ENCODE data around the gene MOB3A.

The MOB3A gene

DNA sequence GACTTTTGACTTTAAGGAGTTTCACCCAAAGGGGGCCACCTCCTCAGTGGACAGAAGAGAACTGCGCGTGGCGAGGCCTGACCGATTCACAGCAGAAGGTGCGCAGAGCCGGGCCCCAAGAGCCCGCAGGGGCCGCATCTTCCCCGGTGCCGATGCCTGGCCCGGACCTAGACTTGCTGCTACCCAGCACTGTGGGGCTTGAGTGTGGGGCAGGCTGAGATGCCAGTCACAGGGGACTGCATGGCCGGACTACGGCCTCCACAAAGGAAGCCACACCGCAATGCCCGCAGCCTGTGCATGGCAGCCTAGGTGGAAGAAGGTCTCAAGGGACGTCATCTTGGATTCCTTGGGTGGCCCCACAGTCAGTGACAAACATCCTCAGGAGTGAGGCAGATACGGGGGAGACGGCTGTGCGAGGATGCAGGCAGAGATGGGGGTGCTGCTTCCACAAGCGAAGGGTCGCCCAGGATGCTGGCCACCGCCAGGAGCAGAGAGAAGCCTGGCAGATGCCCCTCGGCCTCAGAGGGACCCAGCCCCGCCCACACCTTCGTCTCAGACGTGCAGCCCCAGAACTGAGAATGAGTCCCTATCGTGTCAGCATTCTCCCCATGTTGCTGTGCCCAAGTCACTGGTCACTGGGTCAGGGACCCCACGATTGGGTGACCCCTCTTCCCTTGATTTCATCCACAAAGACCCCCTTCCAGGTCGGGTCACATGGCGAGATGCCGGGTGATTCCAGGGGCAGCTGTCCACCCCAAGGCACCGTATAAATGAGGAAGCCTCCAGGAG is 16.9 kb downstream of the MOB3A start:
- no peak for DNase-seq

DNA sequence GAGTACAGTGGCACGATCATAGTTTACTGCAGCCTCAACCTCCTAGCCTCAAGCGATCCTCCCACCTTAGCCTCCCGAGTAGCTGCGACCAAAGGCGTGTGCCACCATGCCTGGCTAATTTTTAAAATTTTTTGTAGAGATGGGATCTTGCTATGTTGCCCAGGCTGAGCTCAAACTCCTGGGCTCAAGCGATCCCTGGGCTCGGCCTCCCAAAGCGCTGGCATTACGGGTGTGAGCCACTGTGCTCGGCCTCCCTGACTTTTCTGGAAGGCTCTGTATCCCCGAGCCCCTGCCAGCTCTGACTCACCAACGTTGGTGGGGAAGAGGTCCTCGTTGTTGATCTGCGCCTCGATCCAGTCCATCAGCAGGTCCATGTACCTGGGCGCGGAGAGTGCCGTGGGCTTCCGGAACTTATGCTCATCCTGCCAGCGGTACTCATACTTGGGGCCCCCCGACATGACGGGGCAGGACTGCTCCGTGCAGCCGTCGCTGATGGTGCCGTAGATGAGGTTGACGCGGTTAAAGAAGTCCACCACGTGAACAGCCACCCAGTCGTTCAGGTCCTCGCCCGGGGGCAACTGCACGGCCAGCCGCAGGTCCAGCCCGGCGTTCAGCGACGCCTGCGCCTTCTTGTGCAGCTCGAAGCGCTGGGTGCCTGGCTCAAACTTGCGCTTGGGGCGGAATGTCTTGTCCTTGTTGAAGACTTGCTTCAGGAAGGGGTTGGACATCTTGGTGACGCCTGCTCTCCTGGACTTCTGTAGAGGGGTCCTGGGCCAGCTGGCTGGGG is 18.1 kb downstream of the MOB3A start:
- DNase-seq = no peak

DNA sequence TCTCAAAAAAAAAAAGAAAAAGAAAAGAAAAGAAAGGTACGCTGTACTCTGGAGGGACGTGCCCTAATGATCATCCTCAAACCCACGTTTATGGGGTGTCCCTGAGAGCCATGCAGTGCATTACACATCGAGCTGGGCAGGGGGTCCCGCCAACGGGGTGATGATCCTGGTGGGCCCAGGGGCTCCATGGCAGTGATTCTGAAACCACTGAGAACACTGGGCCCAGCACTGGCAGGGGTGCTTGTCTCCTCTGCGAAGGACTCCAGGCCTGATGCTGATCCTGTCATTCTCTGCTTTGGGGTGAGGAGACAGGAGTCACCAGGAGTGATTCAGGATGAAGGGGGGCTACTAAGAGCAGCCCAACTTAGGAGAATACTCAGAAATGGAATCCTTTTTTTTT is 18.7 kb downstream of the MOB3A start:
- DNase-seq = no peak

DNA sequence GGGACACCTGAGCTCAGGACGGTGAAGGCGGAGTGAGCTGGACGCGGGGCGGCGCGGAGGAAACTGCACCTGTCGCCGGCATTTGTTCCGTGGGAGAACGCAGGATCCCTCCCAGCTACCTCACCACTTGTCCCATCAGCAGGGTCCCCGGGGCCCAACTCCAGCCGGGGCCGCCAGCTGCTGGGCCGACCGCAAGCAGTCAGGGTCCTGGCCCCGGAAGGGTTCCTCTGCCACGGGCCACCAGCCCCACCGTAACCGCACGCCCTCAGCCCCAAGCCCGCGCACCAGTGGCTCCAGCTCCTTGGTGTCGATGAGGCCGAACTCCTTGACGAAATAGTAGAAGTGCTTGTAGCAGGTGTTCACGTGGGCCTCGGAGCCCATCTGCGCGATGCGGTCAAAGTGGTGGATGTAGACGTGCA is 19.6 kb downstream of the MOB3A start:
- DNase-seq = no peak

DNA sequence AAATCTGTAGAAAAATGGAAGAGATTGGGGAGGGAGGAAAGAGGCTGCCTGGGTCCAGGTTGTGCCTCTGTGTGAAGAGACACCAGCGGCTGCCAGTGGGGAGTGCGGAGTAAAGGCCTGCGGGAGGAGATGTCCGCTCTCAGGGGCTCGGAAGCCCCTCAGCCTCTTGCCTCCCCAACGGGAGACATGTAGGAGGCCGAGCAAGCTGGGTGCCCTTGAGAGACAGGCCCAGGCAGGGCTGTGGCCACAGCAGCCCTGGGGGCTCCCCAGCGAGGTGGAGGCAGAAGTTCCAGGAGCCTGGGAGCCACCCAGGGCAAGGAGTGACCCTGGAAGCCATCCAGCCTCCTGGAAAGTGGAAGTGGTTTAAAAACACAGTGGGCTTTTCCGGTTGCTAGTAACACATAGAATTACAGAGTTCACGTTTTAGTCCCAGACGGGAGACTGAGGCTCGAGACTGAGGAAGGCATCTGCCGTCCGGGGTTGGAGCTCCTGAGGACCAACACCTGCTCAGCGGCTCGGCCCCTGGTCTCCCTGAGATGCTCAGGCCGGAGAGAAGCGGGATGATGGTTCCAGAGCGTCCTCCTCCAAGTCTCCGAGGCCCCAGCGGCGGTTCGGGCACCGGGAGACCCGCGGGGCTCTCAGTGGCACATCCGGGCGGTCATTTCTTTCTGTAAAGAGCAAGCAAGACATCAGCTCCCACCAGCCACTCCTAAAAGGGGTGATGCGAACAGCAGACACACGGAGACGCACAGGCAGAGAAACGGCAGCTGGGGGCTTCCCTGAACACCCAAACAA is 23.2 kb downstream of the MOB3A start:
- no peak for DNase-seq

DNA sequence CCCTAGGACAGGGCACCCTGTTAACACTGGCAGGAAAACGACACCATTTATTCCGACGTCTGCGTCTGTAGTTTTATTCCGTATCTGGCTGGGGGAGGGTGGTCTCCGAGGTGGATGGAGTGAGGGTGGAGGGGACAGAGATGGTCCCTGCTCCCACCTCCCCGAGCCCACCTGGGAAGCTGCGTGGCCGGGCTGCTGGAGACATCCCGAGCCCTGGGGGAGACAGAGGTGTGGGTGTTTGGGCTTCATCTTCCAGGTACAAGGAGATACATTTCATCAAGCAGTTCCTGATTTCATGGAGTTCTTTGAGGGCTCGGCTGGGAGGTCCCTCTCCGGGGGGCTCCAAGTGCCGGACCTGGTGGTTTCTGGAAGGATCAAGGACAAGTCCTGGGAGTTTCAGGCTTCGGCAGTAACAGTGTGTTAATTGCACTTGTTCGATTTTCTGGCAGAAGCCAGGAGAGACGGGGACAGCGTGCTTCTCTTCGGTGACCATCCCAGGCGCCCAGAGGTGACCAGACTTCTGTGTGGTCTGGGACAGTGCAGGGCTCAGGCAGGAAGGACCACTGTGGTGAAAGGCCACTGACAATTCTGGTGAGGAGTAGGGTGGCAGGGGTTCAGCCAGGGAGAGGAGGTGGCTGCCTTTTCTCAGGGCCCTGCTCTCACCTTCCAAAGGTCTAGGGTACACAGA is 25.0 kb downstream of the MOB3A start:
- no peak for DNase-seq

DNA sequence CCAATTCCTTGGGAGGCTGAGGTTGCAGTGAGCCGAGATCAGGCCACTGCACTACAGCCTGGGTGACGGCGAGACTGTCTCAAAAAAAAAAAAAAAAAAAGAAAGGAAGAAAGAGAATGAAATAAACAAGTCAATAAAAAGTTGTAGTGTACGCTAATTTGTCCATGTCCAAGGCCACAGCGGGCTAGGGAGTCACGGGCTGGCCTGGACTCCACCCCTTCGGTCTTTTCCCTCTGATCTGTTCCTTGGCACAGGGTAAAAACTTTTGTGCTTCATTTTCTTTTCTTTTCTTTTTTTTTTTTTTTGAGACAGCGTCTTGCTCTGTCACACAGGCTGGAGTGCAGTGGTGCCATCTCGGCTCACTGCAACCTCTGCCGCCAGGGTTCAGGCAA is 25.7 kb downstream of the MOB3A start:
- no peak for DNase-seq

DNA sequence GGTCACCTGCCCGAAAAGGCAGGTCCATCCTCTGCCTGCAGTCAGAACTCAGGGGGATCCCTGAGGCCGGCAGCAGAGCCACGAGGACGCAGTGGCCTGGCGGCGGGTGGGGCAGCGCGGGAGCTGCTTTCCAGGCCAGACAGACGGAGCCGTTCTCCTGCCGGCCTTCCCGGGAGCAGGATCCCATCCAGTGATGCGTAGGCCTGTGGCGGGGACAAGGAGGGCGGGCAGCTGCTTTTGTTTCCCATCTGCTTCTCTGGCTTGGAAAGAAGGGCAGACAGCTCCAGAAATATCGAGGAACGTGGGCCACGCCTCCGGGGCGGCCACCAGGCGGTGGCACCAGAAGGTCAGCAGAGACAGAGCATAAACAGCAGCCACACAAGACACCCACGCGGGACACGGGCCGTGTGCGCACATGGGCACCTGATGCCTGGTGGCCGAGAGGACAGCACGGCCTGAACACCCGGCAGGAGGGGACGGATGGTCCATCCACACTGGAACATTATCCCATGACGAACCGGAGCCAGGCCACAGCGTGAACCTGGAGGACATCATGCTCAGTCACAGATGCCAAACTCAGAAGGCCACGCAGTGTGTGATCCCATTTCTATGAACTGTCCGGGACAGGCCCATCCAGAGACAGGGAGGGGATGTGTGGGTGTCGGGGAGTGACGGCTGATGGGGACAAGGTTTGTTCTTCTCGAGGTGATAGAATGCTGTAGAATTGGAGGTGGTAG is 31.2 kb downstream of the MOB3A start:
- DNase-seq = no peak

DNA sequence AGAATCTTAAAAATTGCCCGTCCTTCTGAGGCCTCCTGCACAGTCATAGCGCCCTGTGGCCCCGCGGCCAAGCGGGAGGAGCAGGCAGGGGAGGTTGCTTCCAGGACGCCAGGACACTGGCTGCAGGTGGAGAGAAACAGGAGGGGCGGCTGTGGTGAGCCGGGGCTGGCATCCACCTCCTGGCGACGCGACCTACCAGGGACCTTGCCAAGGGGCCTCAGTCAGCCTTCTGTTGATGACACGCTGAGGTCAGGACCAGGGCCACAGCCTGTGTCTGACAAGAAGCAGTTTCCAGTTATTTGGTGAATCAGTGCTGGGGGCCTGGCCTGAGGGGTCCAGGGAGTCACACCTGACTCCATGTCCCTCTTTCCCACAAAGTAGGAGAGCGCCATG is 31.7 kb downstream of the MOB3A start:
- DNase-seq = no peak

DNA sequence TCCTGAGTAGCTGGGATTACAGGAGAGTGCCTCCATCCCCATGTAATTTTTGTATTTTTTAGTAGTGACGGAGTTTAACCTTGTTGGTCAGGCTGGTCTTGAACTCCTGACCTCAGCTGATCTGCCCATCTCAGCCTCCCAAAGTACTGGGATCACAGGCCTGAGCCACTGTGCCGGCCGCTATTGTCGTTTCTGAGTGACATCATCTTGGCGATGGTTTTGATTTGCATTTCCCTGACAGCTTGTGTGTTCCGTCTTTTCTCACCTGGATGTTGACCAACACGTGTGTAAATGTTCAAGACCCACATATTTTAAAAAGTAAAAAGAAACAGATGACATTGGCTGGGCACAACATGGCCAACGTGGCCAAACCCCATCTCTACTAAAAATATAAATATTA is 32.3 kb downstream of the MOB3A start:
- no peak for DNase-seq

DNA sequence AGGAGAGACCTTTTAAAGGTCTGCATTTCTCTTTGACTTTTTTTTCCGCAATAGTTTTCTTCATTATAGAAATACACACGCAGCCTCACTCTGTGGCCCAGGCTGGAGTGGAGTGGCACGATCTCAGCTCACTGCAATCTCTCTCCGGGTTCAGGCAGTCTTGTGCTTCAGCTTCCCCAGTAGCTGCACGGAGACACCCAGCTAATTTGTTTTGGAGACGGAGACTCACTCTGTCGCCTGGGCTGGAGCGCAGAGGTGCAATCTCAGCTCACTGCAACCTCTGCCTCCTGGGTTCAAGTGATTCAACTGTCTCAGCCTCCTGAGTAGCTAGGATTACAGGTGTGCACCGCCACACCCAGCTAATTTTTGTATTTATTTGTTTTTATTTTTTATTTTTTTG is 33.4 kb downstream of the MOB3A start:
- no peak for DNase-seq

DNA sequence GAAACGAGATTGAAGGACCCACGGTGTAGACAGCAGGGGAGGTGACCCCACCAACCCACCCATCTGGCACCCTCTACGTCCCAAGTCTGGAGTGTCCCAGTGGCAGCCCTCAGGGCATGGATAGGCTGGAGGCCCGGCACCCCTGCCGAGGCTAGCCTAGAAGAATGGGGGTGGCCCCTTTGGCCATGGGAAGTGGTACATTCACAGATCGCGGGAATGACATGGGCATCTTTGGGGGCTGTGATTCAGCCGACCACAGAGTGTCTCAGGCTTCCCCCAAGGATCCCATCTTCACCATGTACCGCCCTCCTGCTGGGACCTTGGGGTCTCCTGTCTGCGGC is 33.8 kb downstream of the MOB3A start:
- no peak for DNase-seq

DNA sequence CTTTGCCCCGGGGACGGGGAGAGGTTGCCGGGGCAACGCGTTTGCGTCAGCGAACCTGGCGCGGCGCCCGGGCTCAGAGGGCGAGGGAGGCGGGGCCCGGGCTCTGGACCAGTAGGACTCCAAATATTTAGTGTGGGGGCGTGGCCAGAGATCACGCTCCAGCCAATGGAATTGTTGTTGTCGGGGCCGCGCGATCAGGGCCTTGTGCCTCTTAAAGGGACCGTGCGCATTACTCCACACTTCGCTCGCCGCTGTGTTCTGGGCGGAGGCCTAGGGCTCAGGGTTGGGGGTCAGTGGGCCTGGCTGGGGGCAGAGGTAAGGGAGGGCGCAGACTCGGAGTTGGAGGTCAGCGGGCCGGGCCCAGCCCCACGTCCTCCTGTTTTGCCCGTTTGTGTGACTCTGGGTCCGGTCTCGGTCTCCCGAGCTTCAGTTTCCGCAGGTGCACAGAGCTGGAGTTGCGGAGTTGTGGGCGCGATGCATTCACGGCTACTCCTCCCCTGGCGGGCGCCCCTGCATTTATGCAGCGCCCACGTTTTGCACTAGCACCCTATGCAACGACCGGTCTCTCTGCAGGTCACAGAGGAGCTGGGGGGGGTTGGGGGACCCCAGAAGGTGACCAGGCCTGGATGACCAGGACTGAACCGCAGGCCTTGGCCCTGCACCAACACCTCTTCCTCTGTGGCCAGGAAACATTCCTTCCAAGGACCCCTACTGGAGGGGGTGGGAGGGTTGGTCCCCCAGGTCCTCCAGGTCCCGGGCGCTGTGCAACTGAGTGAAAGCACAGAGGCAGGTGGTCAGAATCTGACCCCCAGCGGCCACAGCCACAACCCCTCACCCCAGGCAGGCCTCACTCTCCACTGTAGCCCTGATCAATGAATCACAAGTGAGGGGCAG is 34.4 kb downstream of the MOB3A start:
- DNase-seq = peak; percentile 99

DNA sequence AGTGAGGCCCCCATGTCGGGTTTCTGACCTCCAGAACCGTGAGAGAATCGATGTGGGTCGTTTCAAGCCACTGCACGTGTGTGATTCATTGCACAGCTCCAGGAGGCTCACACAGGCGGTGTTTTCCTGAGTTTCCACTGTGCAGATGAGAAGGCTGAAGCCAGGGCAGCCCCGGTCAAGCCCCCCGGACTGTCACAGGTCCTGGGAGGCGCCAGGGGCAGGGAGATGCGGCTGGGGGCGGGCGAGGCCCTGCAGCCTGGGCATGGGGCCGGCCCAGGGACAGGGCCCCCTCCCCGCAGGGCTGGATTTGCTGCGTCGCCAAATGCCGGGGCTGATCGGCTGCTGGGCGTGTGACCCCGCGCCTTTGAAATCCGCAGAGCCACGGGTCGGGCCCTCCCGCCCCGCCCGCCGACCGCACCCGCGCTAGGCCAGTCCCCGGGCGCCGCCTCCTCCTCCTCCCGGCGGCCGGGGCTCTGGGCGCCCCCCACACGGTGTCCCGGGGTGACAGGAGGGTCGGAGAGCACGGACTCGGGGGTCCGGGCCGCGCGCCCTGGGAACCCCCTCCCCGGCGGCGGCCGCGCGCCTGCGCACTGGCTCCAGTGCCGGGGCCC is 35.1 kb downstream of the MOB3A start:
- no peak for DNase-seq

DNA sequence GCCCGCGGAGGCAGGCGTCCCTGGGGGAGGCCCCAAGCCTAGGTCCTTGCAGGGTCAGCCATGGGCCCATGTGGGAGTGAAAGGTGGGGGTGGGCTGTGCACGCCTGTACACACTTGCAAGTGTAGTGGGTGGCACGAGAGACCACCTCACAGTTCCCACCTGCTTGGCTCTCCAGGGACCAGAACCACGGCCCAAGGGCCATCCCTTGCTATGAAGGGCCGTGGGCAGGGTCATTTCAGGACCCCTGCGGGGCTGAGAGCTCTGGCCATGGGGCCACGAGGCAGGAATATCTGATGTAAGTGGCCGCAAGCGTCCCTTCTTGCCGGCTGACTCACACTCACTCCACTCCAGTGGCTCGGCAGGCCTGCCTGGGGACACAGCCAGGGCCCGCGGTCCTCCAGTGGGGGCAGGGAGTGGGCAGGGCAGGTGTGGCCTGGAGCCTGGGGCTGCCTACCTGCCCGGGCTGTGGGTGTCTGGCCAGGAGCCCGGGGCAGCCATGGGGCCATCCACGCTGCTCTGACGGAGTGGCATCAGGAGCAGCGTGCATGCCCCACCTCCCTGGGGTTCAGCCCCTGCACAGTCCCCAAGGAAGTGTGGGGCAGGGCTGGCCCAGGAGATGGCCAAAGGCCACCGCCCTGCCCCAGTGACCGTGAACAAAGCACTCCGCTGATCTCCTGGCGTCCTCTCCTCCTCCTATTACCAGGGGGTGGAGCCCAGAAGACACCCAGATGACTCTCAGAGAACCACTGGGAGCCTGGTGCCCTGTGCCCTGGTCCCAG is 36.5 kb downstream of the MOB3A start:
- DNase-seq = no peak

DNA sequence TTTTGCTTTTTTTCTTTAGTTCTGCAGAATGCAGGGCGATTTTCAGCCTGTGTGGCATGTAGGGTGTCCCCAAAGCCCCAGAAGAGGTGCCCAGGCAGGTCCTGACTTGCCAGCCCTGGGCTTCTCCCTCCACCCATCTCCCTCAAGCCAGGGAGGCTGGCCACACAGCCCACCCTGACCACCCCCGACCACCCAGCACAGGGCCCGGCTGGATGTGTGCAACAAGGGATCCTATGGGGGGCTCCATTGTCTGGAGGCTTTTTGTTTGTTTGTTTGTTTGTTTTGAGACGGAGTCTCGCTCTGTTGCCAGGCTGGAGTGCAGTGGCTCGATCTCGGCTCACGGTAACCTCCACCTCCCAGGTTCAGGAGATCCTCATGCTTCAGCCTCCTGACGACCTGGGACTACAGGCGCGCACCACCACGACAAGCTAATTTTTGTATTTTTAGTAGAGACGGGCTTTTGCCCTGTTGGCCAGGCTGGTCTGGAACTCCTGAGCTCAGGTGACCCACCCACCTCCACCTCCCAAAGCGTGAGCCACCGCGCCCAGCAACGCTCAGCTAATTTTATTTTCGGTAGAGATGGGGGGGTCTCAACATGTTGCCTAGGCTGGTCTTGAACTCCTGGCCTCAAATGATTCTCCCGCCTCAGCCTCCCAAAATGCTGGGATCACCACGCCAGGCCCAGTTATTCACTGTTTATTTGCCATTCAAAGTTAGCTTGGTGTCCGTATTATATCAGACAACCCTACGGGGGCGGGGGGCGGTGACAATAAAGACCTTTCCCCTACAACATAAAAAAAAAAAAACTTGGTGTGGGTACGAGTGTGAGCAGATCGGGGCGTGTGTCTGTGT is 37.3 kb downstream of the MOB3A start:
- no peak for DNase-seq

DNA sequence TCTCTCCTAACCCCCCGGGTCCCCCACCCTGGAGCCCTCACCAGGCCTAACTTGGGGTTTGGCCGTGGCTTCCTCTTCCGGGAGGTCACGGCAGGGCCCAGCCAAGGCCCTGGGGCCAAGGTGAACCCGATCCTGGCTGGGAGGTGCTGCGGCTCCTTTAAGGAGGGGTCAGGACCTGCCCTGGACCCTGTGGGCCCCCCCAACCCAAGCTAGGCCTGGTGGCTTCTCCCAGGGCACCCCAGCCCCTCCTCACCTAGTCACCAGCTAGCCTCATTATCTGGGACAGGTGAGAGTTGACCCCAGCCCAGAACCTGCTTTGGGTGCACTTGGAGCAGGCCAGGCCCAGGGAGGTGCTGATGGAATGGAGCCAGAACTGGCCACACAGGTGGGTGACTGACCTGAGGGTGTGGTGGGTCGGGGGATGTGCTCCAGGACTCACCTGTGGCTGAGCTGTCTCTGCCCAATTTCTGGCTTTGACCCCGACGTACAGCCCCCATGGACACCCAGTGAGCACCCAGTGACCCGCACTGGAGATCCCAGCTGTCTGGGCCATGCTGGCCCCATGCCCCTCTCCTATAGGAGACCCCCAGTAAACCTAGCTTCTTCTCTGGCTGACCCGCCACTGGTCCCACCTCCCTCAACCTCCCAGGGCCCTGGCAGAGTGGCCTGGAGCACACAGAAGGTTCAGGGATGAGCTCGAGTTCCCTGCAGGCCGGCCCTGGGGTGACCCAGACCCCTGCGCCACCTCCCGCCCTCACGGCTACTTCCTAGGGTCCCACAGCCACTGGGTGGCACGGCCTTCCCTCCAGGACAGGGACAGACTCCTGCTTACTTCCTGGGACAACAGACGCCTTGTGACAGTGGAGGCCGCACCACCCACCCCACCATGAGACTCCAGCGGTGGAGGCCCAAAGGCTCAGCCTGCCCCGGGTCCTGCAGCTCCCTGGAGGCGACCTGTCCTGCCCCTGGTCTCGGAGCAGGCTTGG is 38.3 kb downstream of the MOB3A start:
- DNase-seq = no peak

DNA sequence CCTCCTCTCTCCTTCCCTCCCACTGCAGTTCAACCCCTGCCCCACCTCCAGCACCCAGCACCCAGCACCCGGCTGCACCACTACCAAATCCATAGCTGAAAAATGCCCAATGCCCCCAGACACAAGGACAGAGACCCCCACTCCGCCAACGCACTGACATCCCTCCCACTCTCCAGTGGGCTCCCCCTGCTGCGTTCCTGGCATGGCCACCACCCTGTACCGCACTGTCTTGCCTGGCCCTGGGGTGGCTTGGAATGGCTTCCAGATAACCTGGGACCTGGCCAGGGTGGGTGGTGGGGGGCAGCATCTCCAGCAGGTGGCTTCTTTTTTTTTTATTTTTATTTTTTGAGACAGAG is 39.3 kb downstream of the MOB3A start:
- no peak for DNase-seq

Measured in CD4-positive, alpha-beta T cell treated with Interleukin-1 beta for 1 hour (primary cell).